GM19455 (cell line): Measurements from ENCODE around the gene HLA-B.
"Not testable (repeated sequence)": the region's sequence is repeated elsewhere in the genome, so short reads cannot be mapped to it uniquely, and the experiment has no call there.

Experiments
- ATAC-seq: cut with Tn5 transposase; IDR thresholded peaks from one replicate; pipeline ENCODE4 v1.9.1; 2021; ENCODE audit not compliant: unreplicated experiment

Gene HLA-B

GRCh38 chr6:31385041-31385440 lies 28.1 kb upstream of the HLA-B start:
- ATAC-seq: no peak

- ATAC-seq: no peak
These were observed 26.2 kb upstream of the HLA-B start for GRCh38 chr6:31383149-31383548.

GRCh38 chr6:31381666-31382065 lies 24.7 kb upstream of the HLA-B start:
- no peak for ATAC-seq

- ATAC-seq: no peak
These were observed 22.9 kb upstream of the HLA-B start for GRCh38 chr6:31379850-31380249.

GRCh38 chr6:31378721-31379103 lies 21.7 kb upstream of the HLA-B start:
- ATAC-seq: no peak

- no peak for ATAC-seq
These were observed 21.2 kb upstream of the HLA-B start for GRCh38 chr6:31378062-31378720.

GRCh38 chr6:31377029-31377428 lies 20.1 kb upstream of the HLA-B start:
- ATAC-seq: no peak

- no peak for ATAC-seq
These were observed 18.7 kb upstream of the HLA-B start for GRCh38 chr6:31375699-31376098.

- ATAC-seq: not testable (repeated sequence)
These were observed 17.1 kb upstream of the HLA-B start for GRCh38 chr6:31374118-31374517.

- ATAC-seq: no peak
These were observed 11.5 kb upstream of the HLA-B start for GRCh38 chr6:31368461-31368860.

- no peak for ATAC-seq
These were observed 9.9 kb upstream of the HLA-B start for GRCh38 chr6:31366693-31367470.

GRCh38 chr6:31365864-31366263 lies 8.9 kb upstream of the HLA-B start:
- no peak for ATAC-seq

GRCh38 chr6:31363811-31364210 lies 6.8 kb upstream of the HLA-B start:
- no peak for ATAC-seq

GRCh38 chr6:31362751-31363150 lies 5.8 kb upstream of the HLA-B start:
- ATAC-seq: no peak

GRCh38 chr6:31359581-31359980 lies 2.6 kb upstream of the HLA-B start:
- no peak for ATAC-seq

GRCh38 chr6:31358302-31358701 lies 1.3 kb upstream of the HLA-B start:
- ATAC-seq: no peak

GRCh38 chr6:31357886-31358285 lies 907 bp upstream of the HLA-B start:
- ATAC-seq: no peak

GRCh38 chr6:31356216-31356945 lies 598 bp downstream of the HLA-B start:
- ATAC-seq: peak; percentile 26

GRCh38 chr6:31355583-31355948 lies 1.4 kb downstream of the HLA-B start:
- ATAC-seq: no peak

GRCh38 chr6:31354864-31355582 lies 2.0 kb downstream of the HLA-B start:
- no peak for ATAC-seq

GRCh38 chr6:31354158-31354863 lies 2.7 kb downstream of the HLA-B start:
- no peak for ATAC-seq
